Motor neuron (in vitro differentiated cells): ENCODE measurements around the gene CCR5AS.

Experiments used
- ATAC-seq, 8 experiments: fragments of 200-7000 bp; cut with Tn5 transposase; replicated peaks in 6 of 8; 2 replicates each; pipeline ENCODE4 v1.8.0; 2021; ENCODE audit warnings: mild to moderate bottlenecking in 8 of 8, moderate library complexity in 8 of 8
- H3K27ac ChIP-seq, 2 donors: fragments of 250-450 bp; sonication (Bioruptor Pico); 2 replicates each; pipeline ENCODE4 v1.9.0; 2021; ENCODE audit warnings: antibody characterized with exemption in 2 of 2, mild to moderate bottlenecking in 2 of 2, moderate library complexity in 1 of 2
- H3K4me1 ChIP-seq, 2 donors: fragments of 250-450 bp; sonication (Bioruptor Pico); replicated peaks in 1 of 2; 2 replicates each; pipeline ENCODE4 v1.6.1; 2021; ENCODE audit warnings: antibody characterized with exemption in 2 of 2, mild to moderate bottlenecking in 2 of 2, moderate library complexity in 1 of 2
- H3K4me3 ChIP-seq, 5 donors: fragments of 250-450 bp; sonication (Bioruptor Pico); 2 replicates each; pipeline ENCODE4 v1.9.0; 2021; ENCODE audit warnings: antibody characterized with exemption in 5 of 5, mild to moderate bottlenecking in 5 of 5, moderate library complexity in 4 of 5
- WGBS, 10 experiments: fragments of 450-650 bp; shearing (Covaris generic); methylation state at CpG; one replicate each; pipeline ENCODE4 v1.0.0; 2022; 5-methylcytosine and 5-hydroxymethylcytosine counted together
- in situ Hi-C, 9 experiments: fragments of 400-800 bp; cut with MboI; loops; one replicate each; pipeline ENCODE4 v1.15.0; 2021; ENCODE audit warnings: low sequenced_read_pairs in 9 of 9, low pct_unique_long_range_greater_than_20kb in 2 of 9; ENCODE audit not compliant: unreplicated experiment in 9 of 9

The CCR5AS gene

DNA sequence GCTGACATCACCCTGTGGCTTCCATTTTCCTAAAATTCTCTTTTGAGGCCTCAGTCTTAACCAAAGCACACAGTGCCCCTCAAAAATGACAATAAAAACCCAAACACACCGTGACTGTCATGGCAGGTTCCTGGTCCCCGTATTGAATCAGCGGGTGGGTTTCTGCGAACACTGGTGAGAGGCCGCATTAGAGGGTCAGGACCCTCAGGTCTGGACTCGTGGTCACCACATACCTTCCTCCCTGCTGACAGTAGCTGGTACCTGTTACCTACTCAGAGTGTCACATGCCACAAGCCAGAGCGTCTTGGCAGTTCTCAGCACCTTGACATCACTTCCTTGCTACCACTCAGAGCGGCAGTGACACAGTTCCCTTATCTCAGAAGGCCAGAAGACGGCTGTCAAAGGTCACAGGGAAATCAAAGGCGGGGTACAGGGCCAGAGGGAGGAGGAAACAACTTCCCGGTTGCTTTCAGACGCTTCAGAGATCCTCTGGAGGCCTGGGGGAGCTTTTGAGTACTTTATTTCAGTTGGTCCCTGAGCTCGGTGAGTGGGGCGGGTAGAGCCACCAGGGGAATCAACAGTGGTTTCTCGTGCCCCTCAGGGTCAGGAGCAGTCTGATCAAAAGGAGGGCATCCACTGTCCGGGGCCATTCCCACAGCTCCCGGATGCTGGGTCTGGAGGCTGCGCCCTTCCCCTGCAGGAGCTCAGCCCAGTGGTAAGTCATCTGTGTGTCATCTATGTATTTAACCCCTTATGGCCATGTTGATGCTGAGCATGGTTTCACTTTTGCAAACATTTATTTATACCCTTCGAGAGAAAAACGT is at the start of gene CCR5AS, which contains the start of gene CCRL2:
Gene CCR5AS, minus strand, starts transcription at position 279 of the 824 bp plus-strand sequence.
Gene CCRL2, plus strand, starts transcription at position 472 of the 824 bp plus-strand sequence. CDS start 821 bp downstream, outside the sequence.
- Histone ChIP-seq H3K4me3 (no peak within 1 kb of the TSS), H3K27ac (no peak within 1 kb of the TSS), H3K4me1 (no peaks in the 10 kb centered on the region)
- WGBS, 10 experiments: 47 to 100% (median 67%) methylated on average over 1 to 8 of the region's 20 CpGs
- in situ Hi-C loops: no loop called here
- ATAC-seq: peak in 3 of 8 experiments; percentile 39 to 91 (median 89)

DNA sequence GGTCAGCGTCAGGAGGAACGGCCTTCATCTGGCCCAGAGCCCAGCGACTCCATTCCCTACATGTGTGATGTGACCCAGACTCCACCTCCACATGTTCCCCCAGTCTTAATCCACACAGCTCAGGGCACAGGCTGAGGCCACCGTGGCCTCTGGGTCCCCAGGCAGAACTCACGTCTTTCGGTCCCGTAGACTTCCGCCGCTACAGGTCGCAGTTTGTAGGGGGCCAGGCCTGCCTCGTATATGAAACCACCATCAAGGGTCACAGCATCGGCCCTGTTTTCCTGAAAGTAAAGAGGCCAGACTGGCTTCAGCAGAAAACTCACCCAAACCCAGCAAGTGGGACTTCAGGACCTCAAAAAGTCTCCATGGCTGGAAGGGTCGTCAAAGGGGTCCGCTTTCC is 49.3 kb upstream of the CCR5AS start:
- ATAC-seq: no peak
- no peak overlapping the region for H3K27ac ChIP-seq
- 80 to 92% (median 83%) methylated on average over 1 to 9 of the region's 14 CpGs; no CpG with 5 or more reads in 5 of the 10 experiments for WGBS, 10 experiments
- no peaks in the 10 kb centered on the region for H3K4me1 ChIP-seq
- H3K4me3 ChIP-seq: no peak overlapping the region
- in situ Hi-C loops: no loop called here

DNA sequence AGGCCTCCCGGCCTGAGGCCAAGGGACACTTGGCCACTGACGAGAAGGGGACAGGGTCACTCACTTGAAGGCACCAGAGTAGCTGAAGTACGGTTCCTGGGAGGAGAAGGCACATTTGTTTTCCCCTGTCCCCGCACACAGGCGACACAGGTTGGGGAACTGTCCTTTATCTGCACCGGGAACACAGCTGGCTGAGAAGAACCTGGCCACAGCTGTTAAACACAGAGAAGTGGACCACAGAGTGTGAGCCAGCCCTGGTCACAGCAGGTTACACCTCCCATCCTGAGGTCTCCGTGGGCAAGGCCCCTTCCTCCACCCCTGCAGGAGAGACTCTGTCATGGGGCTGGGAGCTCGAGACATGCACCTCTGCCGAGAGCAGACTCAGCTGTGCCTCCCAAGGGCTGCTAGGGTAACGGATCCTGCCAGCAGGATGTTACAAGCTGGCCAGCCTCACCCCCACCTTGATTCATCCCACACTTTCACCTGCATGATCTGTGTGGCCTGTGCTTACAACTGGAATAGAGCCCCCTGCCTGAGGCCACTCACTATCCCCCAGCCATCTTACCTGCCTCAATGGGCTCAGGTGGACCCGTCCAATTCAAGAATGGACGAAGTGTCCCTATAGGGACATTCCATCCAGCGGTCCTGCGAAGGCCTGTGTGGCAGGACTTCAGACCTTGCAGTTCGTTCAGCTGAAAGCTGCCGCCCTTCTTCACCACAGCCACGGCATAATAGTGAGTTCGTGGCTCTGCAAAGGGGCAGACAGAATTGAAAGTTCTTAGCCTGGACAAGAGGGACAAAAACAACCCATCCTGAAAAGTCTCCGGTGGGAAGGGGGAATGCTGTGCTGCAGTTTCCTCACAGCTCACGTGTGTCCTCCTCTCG is 48.6 kb upstream of the CCR5AS start:
- H3K4me3 ChIP-seq: no peak overlapping the region
- WGBS, 10 experiments: 50 to 100% (median 70%) methylated on average over 1 to 19 of the region's 21 CpGs; no CpG with 5 or more reads in 2 of the 10 experiments
- H3K27ac ChIP-seq: no peak overlapping the region
- H3K4me1 ChIP-seq: no peaks in the 10 kb centered on the region
- ATAC-seq: no peak
- in situ Hi-C loops: no loop called here

DNA sequence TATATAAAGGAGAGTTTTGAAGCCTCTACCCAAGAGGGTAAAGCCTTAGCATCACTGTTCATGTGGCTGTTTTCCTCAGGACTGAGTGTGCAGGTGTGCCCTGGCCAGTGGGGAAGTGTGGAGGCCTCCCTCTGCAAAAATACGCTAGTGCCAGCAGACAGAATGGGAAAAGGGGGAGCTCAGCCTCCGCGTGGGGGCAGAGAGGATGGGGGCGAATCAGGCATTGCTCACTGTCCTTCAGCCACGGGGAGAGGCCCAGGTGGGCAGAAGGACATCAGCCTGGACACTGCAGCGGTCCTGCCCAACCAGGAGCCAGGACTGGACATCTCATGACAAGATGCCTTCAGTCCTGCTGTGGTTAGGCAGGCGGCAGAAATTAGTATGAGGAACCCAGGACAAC is 47.7 kb upstream of the CCR5AS start:
- no peak overlapping the region for H3K4me3 ChIP-seq
- no peaks in the 10 kb centered on the region for H3K4me1 ChIP-seq
- in situ Hi-C loops: no loop called here
- ATAC-seq: no peak
- 0 to 60% (median 43%) methylated on average over 1 to 2 of the region's 7 CpGs; no CpG with 5 or more reads in 6 of the 10 experiments for WGBS, 10 experiments
- H3K27ac ChIP-seq: no peak overlapping the region

DNA sequence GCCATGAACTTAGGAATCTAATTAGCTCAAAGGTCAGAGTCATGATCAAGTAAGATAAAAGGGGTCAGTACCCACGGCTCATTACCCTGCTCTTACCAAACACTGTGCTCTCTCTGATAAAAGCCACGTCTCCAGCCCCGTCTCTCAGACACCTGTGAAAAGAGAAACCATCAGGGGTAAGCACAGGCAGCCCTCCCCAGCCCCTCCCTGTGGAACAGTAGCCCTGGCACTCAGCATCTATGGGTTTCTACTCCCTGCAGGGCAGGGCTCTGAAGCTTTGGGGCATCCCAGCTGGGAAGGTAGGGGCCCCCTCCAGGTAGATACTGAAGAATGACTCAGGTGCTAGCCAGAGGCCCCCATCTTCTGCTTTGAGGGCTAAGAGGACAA is 47.3 kb upstream of the CCR5AS start:
- no peak overlapping the region for H3K27ac ChIP-seq
- in situ Hi-C loops: no loop called here
- no peaks in the 10 kb centered on the region for H3K4me1 ChIP-seq
- no peak overlapping the region for H3K4me3 ChIP-seq
- 20 to 100% (median 82%) methylated on average over 1 to 3 of the region's 3 CpGs; no CpG with 5 or more reads in 7 of the 10 experiments for WGBS, 10 experiments
- ATAC-seq: no peak

DNA sequence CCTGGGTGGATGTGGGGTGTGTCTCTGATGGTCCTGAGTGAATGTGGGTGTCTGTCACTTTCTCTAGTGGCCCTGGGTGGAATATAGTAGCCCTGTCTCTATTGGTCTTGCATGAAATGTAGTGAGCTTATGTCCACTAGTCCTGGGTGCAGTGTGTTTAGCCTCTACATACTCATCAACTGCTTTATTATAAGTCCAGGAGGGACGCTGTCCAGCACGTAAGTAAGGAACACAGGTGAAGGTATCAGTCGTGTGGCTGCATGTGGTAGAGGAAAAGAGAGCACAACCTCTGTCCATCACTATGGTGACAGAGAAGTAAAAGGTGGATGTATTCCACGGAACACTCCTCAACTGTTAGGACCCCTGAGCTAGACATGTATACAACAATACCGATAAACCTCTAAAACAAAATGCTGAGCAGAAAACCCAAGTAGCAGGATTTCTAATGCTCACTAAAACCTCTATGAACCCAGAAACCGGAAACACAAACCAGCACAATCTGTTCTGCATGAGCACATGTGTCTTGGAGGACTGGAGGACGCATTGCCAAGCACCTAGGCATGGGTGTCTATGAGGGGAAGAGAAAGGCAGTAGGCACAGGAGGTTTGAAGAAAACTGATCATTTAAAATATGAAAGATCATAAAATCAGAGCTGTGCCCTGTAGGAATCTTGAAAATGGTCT is 46.8 kb upstream of the CCR5AS start:
- in situ Hi-C loops: no loop called here
- WGBS, 10 experiments: 10 to 90% (median 69%) methylated on average over 1 to 4 of the region's 7 CpGs; no CpG with 5 or more reads in 1 of the 10 experiments
- H3K4me3 ChIP-seq: no peak overlapping the region
- no peak for ATAC-seq
- H3K27ac ChIP-seq: no peak overlapping the region
- no peaks in the 10 kb centered on the region for H3K4me1 ChIP-seq

DNA sequence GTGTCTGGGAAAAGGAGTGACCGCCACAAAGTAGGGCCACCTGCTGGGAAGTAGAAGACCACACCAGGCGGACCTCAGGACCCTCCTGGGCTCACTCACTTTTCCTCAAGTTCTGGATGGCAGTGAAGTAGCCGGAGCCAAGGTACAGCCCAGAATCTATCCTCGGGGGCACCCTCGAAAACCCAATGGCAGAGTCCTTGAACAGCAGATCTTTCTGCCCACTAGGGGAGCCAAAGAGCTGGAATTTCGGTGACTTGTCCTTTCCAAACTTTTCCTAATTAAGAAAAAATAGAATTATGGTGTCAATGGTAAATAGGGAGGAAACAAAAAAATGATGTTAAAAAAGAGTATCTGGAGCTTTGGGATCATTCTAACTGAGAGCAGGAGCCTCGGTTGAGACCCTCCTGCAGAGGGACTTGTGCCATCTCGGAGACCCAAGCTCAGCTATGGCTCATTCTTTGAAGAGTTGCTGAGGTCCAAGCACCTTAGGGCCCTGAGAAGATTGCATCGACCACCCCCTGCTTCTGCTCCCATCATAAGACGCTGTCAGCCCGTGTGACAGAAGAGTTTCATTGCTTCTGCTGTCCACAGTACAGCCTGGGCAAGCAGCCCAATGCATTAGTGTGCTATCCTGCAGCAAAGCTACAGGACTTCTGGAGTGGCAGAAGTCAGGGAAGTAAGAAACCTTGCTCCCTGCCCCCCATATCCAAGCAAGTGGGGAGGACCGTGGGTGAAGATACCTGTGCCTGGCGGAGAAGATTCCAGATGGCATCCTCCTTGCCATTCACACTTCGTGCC is 43.1 kb upstream of the CCR5AS start:
- 21 to 79% (median 66%) methylated on average over 5 to 13 of the region's 14 CpGs; no CpG with 5 or more reads in 2 of the 10 experiments for WGBS, 10 experiments
- in situ Hi-C loops: no loop called here
- no peak overlapping the region for H3K27ac ChIP-seq
- H3K4me3 ChIP-seq: no peak overlapping the region
- H3K4me1 ChIP-seq: no peaks in the 10 kb centered on the region
- peak in 1 of 8 experiments; percentile 34 for ATAC-seq

DNA sequence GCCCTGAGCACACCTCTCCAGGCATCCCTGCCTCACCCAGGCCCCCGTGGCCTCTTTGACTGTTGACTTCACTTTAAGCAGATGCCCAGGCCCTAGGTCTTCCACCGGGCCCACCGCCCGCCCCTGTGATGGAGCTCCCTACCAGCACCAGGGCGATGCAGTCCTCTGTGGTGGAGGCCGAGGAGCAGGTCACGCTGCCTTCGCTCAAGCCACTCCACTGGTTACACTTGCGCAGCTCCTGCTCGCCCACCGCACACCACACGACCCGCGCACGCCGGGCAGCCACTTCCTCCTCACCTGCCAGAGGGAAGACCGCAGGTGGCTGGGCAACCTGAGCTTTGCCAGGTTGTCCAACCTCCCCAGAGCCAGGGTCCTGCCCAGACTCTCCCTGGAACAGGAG is 41.9 kb upstream of the CCR5AS start:
- H3K4me1 ChIP-seq: no peaks in the 10 kb centered on the region
- in situ Hi-C loops: no loop called here
- 89 to 97% (median 90%) methylated on average over 3 to 9 of the region's 17 CpGs; no CpG with 5 or more reads in 7 of the 10 experiments for WGBS, 10 experiments
- no peak overlapping the region for H3K27ac ChIP-seq
- no peak overlapping the region for H3K4me3 ChIP-seq
- no peak for ATAC-seq

DNA sequence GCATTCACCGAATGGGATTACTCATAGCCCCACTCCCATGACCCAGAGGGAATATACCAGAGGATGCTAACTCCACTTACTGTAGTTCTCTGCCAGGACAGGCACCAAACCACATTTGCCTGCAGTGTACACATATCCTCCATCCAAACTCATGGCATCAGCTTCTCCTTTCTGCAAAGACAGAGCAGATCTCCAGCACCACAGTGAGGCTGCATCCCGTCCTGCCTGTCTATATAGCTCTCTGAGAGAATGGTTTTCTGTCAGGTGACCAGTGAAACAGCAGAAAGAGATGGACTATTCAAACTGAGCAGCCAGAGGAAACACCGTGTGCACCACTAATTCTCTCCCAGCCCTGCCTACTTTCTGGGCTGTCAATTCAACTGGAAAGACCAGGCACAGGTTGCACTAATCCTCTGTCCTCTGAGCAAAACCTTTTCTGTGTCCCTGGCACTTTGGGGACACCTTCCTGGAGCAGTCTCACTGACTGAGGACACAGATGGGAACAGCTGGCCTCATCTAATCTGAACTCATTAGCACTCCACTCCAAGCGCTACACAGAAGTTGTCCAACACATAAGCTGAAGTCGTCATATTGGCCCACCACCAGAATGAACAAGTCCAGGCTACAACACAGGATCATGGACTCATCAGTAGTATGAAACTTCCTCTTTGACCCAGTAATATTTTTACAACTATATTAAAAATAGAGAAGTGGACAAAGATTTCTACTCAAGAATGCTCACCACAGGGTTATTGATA is 40.5 kb upstream of the CCR5AS start:
- Histone ChIP-seq H3K27ac (no peak overlapping the region), H3K4me1 (no peaks in the 10 kb centered on the region), H3K4me3 (no peak overlapping the region)
- WGBS, 10 experiments: 0 to 68% (median 50%) methylated on average over 1 to 4 of the region's 5 CpGs; no CpG with 5 or more reads in 3 of the 10 experiments
- in situ Hi-C loops: no loop called here
- ATAC-seq: peak in 5 of 8 experiments; percentile 45 to 76 (median 67)

DNA sequence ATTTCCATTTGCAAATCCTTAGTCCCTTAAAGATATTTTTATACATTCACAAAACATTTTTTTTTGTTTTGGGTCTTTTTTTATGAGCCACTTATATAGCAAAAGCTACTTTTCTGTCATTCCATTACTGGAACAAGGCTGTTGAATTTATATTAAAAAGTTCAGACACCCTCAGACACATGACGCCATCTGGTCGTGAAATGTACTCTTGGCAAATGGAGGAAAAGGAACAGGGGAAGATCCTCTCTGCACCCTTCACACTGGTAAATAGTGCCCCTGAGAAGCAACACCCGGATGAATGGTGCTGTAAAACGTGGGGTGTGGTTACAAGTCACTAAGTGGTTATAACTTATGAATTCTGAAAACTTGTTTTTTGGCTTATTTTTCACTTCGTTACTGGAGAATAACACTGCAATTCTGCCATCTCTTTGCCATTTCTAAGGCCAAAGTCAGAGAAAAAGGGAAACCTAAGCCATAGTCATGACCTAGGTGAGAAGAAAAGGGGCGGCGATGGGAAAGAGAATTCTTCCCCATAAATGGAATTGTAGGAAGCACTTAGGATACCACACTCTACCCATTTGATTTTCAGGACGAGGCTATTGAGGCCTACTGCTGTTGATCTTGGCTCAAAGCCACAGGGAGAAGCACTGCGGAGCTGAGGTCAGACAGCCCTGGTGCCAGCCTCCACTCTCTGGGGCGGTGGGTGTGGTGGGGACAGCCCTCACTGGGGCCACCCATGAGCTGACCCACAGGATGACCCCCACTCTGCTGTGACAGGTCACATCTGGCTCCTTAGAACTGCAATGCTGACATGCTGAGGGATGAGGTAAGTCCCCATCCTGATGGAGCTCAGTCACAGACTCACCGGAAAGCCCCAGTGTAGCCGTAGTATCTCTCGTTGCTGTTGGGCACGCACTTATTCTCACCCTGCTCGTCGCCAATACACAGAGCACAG is 36.0 kb upstream of the CCR5AS start:
- H3K4me1 ChIP-seq: no peaks in the 10 kb centered on the region
- ATAC-seq: peak in 1 of 8 experiments; percentile 59
- H3K27ac ChIP-seq: no peak overlapping the region
- in situ Hi-C loops: no loop called here
- H3K4me3 ChIP-seq: no peak overlapping the region
- WGBS, 10 experiments: 18 to 80% (median 70%) methylated on average over 3 to 13 of the region's 16 CpGs
